H1 (cell line): Measurements from ENCODE around the gene LY6G6D. TPM values are rescaled to one million over a fixed set of nuclear protein-coding genes. Genes with fewer than 3 reads are reported as not detected.

Experiments used
- BACH1 ChIP-seq: IDR thresholded peaks from 2 replicates; pipeline ENCODE4 v1.6.1; 2012; ENCODE audit warnings: low read length, improper control_type of control experiment
- JUND ChIP-seq: IDR thresholded peaks from 2 replicates; pipeline ENCODE4 v1.6.1; 2011; ENCODE audit warnings: mild to moderate bottlenecking, improper control_type of control experiment, low read length
- NRF1 ChIP-seq: IDR thresholded peaks from 2 replicates; pipeline ENCODE4 v1.6.1; 2011; ENCODE audit warnings: mild to moderate bottlenecking, low read depth, low read length, improper control_type of control experiment
- POLR2A ChIP-seq, 2 experiments: IDR thresholded peaks; 1 replicate in 1 of 2; 2 replicates in 1 of 2; pipeline ENCODE4 v1.6.1; 2011; ENCODE audit warnings: low read depth in 2 of 2, low read length in 2 of 2, mild to moderate bottlenecking in 2 of 2; ENCODE audit errors: control extremely low read depth in 1 of 2
- RAD21 ChIP-seq, 2 experiments: IDR thresholded peaks in 1 of 2; conservative IDR thresholded peaks in 1 of 2; 2 replicates each; pipeline ENCODE4 v1.6.1; 2011; ENCODE audit warnings: low read depth in 2 of 2, low read length in 2 of 2, improper control_type of control experiment in 1 of 2, inconsistent platforms in 1 of 2, mild to moderate bottlenecking in 1 of 2, moderate library complexity in 1 of 2
- RNF2 ChIP-seq: fragments of 200-900, 300-1000 bp; sonication (generic); IDR thresholded peaks from 2 replicates; pipeline ENCODE4 v1.7.1; 2016; ENCODE audit warnings: borderline replicate concordance, low read depth, mild to moderate bottlenecking, antibody characterized with exemption, low read length; ENCODE audit not compliant: poor library complexity, severe bottlenecking; ENCODE audit errors: missing control alignments
- polyA plus RNA-seq, 7 experiments: library from polyadenylated mRNA; depleted of rRNA in 3 of 7; stranded (reverse) in 5 of 7; unstranded in 2 of 7; fragments of >200 nt in 5 of 7; fragments of 200-250 nt in 2 of 7; gene quantifications; 1 replicate in 5 of 7; 2 replicates in 1 of 7; 4 replicates in 1 of 7; pipeline versions ENCODE4 v1.2.1 to v1.2.3, GENCODE V29; 2011 to 2013; ENCODE audit warnings: missing spikeins in 2 of 7, mixed read lengths in 2 of 7
- total RNA-seq: library from RNA; stranded (reverse); fragmentation: NEBNext Ultra II Directional; extraction: Animal tissue kit (Norgen Biotek cat#: 25700); gene quantifications from 2 replicates; pipeline ENCODE4 v1.2.1, GENCODE V29; 2021
- TF ChIP-seq, protein P1 (sequence below): fragments of 300-600 bp; sonication (generic); IDR thresholded peaks from 2 replicates; pipeline ENCODE4 v1.7.1; 2012; ENCODE audit warnings: low read length, moderate library complexity, mild to moderate bottlenecking, inconsistent platforms; ENCODE audit not compliant: insufficient replicate concordance

Gene LY6G6D
- total and polyA plus RNA-seq, 2 of the 8 experiments (the other 6 are each of a cell fraction or from before 2014, with no cell fraction given) = 1.8 TPM; not detected in 1

DNA sequence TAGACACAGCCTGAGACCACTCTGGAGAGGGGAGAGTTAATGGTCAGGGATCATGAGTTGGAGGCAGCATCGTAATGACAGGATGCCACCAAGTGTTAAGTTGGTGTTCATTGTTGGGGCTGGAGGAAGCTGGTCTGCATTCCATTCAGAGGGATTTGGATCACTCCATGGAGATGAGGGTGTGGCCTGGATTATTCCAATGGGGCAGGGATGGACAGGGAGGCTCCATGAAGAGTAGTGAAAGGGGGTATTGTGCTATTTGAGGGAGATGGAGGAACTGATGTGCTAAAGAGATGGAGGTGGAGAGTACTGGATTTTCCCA is 48.4 kb downstream of the LY6G6D start (continued):
- TF ChIP-seq JUND = peak; percentile 39; the same call in 1 of the 2 replicates
- no peak for TF ChIP-seq POLR2A (IDR thresholded peaks at IDR 0.05; ENCODE audit: control extremely low read depth in 1 of 2, low read depth in 2 of 2, low read length in 2 of 2)
- no peak for TF ChIP-seq RNF2
- no peak for TF ChIP-seq BACH1
- TF ChIP-seq NRF1 = no peak
- TF ChIP-seq, protein P1, sequence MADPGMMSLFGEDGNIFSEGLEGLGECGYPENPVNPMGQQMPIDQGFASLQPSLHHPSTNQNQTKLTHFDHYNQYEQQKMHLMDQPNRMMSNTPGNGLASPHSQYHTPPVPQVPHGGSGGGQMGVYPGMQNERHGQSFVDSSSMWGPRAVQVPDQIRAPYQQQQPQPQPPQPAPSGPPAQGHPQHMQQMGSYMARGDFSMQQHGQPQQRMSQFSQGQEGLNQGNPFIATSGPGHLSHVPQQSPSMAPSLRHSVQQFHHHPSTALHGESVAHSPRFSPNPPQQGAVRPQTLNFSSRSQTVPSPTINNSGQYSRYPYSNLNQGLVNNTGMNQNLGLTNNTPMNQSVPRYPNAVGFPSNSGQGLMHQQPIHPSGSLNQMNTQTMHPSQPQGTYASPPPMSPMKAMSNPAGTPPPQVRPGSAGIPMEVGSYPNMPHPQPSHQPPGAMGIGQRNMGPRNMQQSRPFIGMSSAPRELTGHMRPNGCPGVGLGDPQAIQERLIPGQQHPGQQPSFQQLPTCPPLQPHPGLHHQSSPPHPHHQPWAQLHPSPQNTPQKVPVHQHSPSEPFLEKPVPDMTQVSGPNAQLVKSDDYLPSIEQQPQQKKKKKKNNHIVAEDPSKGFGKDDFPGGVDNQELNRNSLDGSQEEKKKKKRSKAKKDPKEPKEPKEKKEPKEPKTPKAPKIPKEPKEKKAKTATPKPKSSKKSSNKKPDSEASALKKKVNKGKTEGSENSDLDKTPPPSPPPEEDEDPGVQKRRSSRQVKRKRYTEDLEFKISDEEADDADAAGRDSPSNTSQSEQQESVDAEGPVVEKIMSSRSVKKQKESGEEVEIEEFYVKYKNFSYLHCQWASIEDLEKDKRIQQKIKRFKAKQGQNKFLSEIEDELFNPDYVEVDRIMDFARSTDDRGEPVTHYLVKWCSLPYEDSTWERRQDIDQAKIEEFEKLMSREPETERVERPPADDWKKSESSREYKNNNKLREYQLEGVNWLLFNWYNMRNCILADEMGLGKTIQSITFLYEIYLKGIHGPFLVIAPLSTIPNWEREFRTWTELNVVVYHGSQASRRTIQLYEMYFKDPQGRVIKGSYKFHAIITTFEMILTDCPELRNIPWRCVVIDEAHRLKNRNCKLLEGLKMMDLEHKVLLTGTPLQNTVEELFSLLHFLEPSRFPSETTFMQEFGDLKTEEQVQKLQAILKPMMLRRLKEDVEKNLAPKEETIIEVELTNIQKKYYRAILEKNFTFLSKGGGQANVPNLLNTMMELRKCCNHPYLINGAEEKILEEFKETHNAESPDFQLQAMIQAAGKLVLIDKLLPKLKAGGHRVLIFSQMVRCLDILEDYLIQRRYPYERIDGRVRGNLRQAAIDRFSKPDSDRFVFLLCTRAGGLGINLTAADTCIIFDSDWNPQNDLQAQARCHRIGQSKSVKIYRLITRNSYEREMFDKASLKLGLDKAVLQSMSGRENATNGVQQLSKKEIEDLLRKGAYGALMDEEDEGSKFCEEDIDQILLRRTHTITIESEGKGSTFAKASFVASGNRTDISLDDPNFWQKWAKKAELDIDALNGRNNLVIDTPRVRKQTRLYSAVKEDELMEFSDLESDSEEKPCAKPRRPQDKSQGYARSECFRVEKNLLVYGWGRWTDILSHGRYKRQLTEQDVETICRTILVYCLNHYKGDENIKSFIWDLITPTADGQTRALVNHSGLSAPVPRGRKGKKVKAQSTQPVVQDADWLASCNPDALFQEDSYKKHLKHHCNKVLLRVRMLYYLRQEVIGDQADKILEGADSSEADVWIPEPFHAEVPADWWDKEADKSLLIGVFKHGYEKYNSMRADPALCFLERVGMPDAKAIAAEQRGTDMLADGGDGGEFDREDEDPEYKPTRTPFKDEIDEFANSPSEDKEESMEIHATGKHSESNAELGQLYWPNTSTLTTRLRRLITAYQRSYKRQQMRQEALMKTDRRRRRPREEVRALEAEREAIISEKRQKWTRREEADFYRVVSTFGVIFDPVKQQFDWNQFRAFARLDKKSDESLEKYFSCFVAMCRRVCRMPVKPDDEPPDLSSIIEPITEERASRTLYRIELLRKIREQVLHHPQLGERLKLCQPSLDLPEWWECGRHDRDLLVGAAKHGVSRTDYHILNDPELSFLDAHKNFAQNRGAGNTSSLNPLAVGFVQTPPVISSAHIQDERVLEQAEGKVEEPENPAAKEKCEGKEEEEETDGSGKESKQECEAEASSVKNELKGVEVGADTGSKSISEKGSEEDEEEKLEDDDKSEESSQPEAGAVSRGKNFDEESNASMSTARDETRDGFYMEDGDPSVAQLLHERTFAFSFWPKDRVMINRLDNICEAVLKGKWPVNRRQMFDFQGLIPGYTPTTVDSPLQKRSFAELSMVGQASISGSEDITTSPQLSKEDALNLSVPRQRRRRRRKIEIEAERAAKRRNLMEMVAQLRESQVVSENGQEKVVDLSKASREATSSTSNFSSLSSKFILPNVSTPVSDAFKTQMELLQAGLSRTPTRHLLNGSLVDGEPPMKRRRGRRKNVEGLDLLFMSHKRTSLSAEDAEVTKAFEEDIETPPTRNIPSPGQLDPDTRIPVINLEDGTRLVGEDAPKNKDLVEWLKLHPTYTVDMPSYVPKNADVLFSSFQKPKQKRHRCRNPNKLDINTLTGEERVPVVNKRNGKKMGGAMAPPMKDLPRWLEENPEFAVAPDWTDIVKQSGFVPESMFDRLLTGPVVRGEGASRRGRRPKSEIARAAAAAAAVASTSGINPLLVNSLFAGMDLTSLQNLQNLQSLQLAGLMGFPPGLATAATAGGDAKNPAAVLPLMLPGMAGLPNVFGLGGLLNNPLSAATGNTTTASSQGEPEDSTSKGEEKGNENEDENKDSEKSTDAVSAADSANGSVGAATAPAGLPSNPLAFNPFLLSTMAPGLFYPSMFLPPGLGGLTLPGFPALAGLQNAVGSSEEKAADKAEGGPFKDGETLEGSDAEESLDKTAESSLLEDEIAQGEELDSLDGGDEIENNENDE = no peak
- peak in 1 of 2 experiments; percentile 9; a peak in 1 of 4 replicates for TF ChIP-seq RAD21 (IDR thresholded peaks at IDR 0.05 in 1 of 2, conservative IDR thresholded peaks at IDR 0.05 in 1 of 2; ENCODE audit: low read depth in 2 of 2, low read length in 2 of 2)
